HCT116 (cell line): ENCODE results near the gene FNDC8. TPM values are rescaled to one million over a fixed set of nuclear protein-coding genes. Genes with fewer than 3 reads are reported as not detected.

Experiments
- ATAC-seq: fragments of 200-7000 bp; cut with Tn5 transposase; 2 replicates; pipeline ENCODE4 v1.9.1; 2020; ENCODE audit warnings: mild to moderate bottlenecking, moderate library complexity
- BruUV-seq: library from RNA; stranded (reverse); fragments of 400-500 nt; replicated peaks from 2 replicates; lab custom pipeline; 2021; lab: Mats Ljungman, UMichigan
- CTCF ChIA-PET: fragments of 300-600 bp; sonication (Branson Sonifier 250); formaldehyde crosslinking; loops from one replicate; lab custom pipeline; 2021; ENCODE audit warnings: antibody characterized with exemption; lab: Charles Lee
- POLR2A ChIA-PET: fragments of 300-600, 350-600 bp; sonication (Branson Sonifier 250); formaldehyde crosslinking; loops from one replicate; lab custom pipeline; 2021; ENCODE audit warnings: antibody characterized with exemption; lab: Charles Lee
- RAD21 ChIA-PET, 2 experiments: fragments of 300-600 bp; sonication (Branson Sonifier 250); formaldehyde crosslinking; loops; one replicate each; lab custom pipeline; 2023; ENCODE audit warnings: low total read pairs in 2 of 2; ENCODE audit not compliant: uncharacterized antibody in 2 of 2, unreplicated experiment in 2 of 2, low non-redundant PET in 1 of 2; lab: Charles Lee
- DNase-seq: peaks from one replicate; pipeline ENCODE4 v3.0.0-alpha.2; 2010; ENCODE audit warnings: low read depth, low spot score
- H2AFZ ChIP-seq: fragments of 200-600 bp; shearing (Covaris generic), sonication (generic); 2 replicates; pipeline ENCODE4 v1.6.1; 2017; ENCODE audit warnings: low read depth, mixed run types, mixed read lengths, antibody characterized with exemption, low read length; ENCODE audit not compliant: poor library complexity, severe bottlenecking
- H3K27ac ChIP-seq: 2 replicates; pipeline ENCODE4 v1.5.1; 2012; ENCODE audit warnings: low read depth, low read length
- H3K27me3 ChIP-seq: fragments of 200-600 bp; sonication (generic); 2 replicates; pipeline ENCODE4 v1.6.1; 2016; ENCODE audit warnings: mixed run types, low read length, mixed read lengths; ENCODE audit not compliant: insufficient read depth
- H3K36me3 ChIP-seq, 2 experiments: fragments of 200-500 bp in 1 of 2; fragments of 200-600 bp in 1 of 2; sonication (Bioruptor generic) in 1 of 2; sonication (generic) in 1 of 2; 2 replicates each; pipeline versions ENCODE4 v1.5.1 to v1.6.1; 2014 to 2016; ENCODE audit warnings: low read length in 2 of 2, inconsistent platforms in 1 of 2, mixed read lengths in 1 of 2, mixed run types in 1 of 2; ENCODE audit not compliant: insufficient read depth in 2 of 2, control insufficient read depth in 1 of 2
- H3K4me1 ChIP-seq, 2 experiments: fragments of 200-600 bp in 1 of 2; sonication (generic) in 1 of 2; 2 replicates each; pipeline versions ENCODE4 v1.5.1 to v1.6.1; 2012 to 2017; ENCODE audit warnings: low read length in 2 of 2, inconsistent platforms in 1 of 2, mild to moderate bottlenecking in 1 of 2, mixed read lengths in 1 of 2, mixed run types in 1 of 2, moderate library complexity in 1 of 2; ENCODE audit not compliant: insufficient read depth in 2 of 2, control insufficient read depth in 1 of 2
- H3K4me2 ChIP-seq: fragments of 200-600 bp; sonication (generic); 2 replicates; pipeline ENCODE4 v1.6.1; 2017; ENCODE audit warnings: mixed run types, low read length, mixed read lengths
- H3K4me3 ChIP-seq, 2 experiments: fragments of 200-600 bp in 1 of 2; sonication (generic) in 1 of 2; replicated peaks in 1 of 2; 2 replicates each; pipeline ENCODE4 v1.5.1; 2011 to 2016; ENCODE audit warnings: low read length in 2 of 2, control low read depth in 1 of 2, low read depth in 1 of 2, mild to moderate bottlenecking in 1 of 2, mixed read lengths in 1 of 2, mixed run types in 1 of 2
- H3K79me2 ChIP-seq: fragments of 200-600 bp; sonication (generic); 2 replicates; pipeline ENCODE4 v1.6.1; 2017; ENCODE audit warnings: mild to moderate bottlenecking, mixed run types, low read length, moderate library complexity, mixed read lengths; ENCODE audit not compliant: insufficient read depth
- H3K9ac ChIP-seq: fragments of 200-600 bp; sonication (generic); 2 replicates; pipeline ENCODE4 v1.6.1; 2016; ENCODE audit warnings: low read length, mixed read lengths
- H3K9me2 ChIP-seq: fragments of 200-600 bp; sonication (generic), shearing (Covaris generic); 2 replicates; pipeline ENCODE4 v1.6.1; 2017; ENCODE audit warnings: mixed run types, mild to moderate bottlenecking, moderate library complexity; ENCODE audit not compliant: insufficient read depth
- H3K9me3 ChIP-seq, 2 experiments: fragments of 200-500 bp in 1 of 2; fragments of 200-600 bp in 1 of 2; sonication (Bioruptor generic) in 1 of 2; sonication (generic) in 1 of 2; 2 replicates each; pipeline ENCODE4 v1.6.1; 2014 to 2017; ENCODE audit warnings: low read length in 2 of 2, mixed read lengths in 2 of 2, inconsistent platforms in 1 of 2, low read depth in 1 of 2, mild to moderate bottlenecking in 1 of 2, mixed run types in 1 of 2, moderate library complexity in 1 of 2; ENCODE audit not compliant: control insufficient read depth in 1 of 2, insufficient read depth in 1 of 2
- H4K20me1 ChIP-seq: fragments of 200-600 bp; sonication (generic), shearing (Covaris generic); 2 replicates; pipeline ENCODE4 v1.6.1; 2017; ENCODE audit warnings: mixed run types, mild to moderate bottlenecking, moderate library complexity; ENCODE audit not compliant: insufficient read depth
- CBX3 ChIP-seq: IDR thresholded peaks from 2 replicates; pipeline ENCODE4 v1.6.1; 2012; ENCODE audit warnings: low read depth
- CEBPB ChIP-seq: IDR thresholded peaks from 2 replicates; pipeline ENCODE4 v1.6.1; 2012; ENCODE audit warnings: low read depth
- EZH2phosphoT487 ChIP-seq: fragments of 200-600 bp; IDR thresholded peaks from 2 replicates; pipeline ENCODE4 v1.6.1; 2018; ENCODE audit warnings: antibody characterized with exemption, borderline replicate concordance
- FOSL1 ChIP-seq: IDR thresholded peaks from 2 replicates; pipeline ENCODE4 v1.6.1; 2012; ENCODE audit warnings: low read depth
- JUND ChIP-seq: IDR thresholded peaks from 2 replicates; pipeline ENCODE4 v1.6.1; 2012
- POLR2A ChIP-seq: IDR thresholded peaks from 2 replicates; pipeline ENCODE4 v1.7.0; 2011; ENCODE audit warnings: borderline replicate concordance; ENCODE audit not compliant: insufficient read depth, insufficient read length; ENCODE audit errors: extremely low read depth
- POLR2AphosphoS5 ChIP-seq: IDR thresholded peaks from 2 replicates; pipeline ENCODE4 v1.6.1; 2011; ENCODE audit warnings: mild to moderate bottlenecking, low read depth, low read length, moderate library complexity
- RAD21 ChIP-seq: IDR thresholded peaks from 2 replicates; pipeline ENCODE4 v1.6.1; 2012; ENCODE audit warnings: low read depth, mild to moderate bottlenecking
- SIN3A ChIP-seq: IDR thresholded peaks from 2 replicates; pipeline ENCODE4 v1.6.1; 2012; ENCODE audit warnings: low read depth
- SP1 ChIP-seq: IDR thresholded peaks from 2 replicates; pipeline ENCODE4 v1.6.1; 2012; ENCODE audit warnings: low read depth
- SRF ChIP-seq: IDR thresholded peaks from 2 replicates; pipeline ENCODE4 v1.6.1; 2012; ENCODE audit warnings: low read depth
- TCF7L2 ChIP-seq: IDR thresholded peaks from 2 replicates; pipeline ENCODE4 v1.7.0; 2011; ENCODE audit warnings: borderline replicate concordance, inconsistent platforms; ENCODE audit not compliant: insufficient read depth, insufficient read length; ENCODE audit errors: extremely low read depth
- ZFX ChIP-seq: fragments of 450-650 bp; IDR thresholded peaks from 2 replicates; pipeline ENCODE4 v1.6.1; 2017
- intact Hi-C: fragments of 100-400 bp; cut with micrococcal nuclease; formaldehyde crosslinking; loops from 2 replicates; pipeline ENCODE4 v1.10.0; 2022
- total RNA-seq: library from RNA; stranded (reverse); gene quantifications from one replicate; pipeline ENCODE4 v1.2.1, GENCODE V29; 2021; ENCODE audit not compliant: unreplicated experiment
- TF ChIP-seq, protein P1 (sequence below): IDR thresholded peaks from 2 replicates; pipeline ENCODE4 v1.6.1; 2011; ENCODE audit warnings: mild to moderate bottlenecking, low read length, moderate library complexity; ENCODE audit not compliant: insufficient replicate concordance; ENCODE audit errors: extremely low read depth
- TF ChIP-seq, protein P2 (sequence below): IDR thresholded peaks from 2 replicates; pipeline ENCODE4 v1.6.1; 2012

The FNDC8 gene
- total RNA-seq, 1 experiment from 2014 or later = not detected

DNA sequence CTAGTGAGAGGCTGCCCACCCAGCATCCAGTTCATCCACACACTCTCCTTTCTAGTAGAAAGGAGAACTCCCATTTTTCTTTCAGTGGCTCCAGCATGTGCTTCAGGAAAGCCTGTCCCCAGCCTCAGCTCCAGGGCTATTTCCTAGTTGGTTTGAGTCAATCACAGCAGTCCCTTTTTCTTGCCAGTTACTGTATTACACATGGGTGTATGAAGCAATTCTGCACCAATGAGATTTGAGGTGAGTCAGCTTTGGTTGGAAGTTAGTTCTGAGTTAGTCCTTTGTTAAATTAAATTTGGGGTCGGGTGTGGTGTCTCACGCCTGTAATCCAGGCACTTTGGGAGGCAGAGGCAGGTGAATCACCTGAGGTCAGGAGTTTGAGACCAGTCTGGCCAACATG is 26.5 kb upstream of the FNDC8 start:
- ATAC-seq (peak; percentile 92), DNase-seq (peak; percentile 89)
- RAD21 ChIA-PET = no interaction called here
- H3K9me3 ChIP-seq = no peaks in the 10 kb centered on the region
- H3K9me2 ChIP-seq = no peaks in the 10 kb centered on the region
- peak overlapping the region; percentile 63 for H3K4me2 ChIP-seq
- H3K9ac ChIP-seq = peak overlapping the region; percentile 59
- no TSS peak for BruUV-seq
- H4K20me1 ChIP-seq = no peaks in the 10 kb centered on the region
- H3K36me3 ChIP-seq = peaks cover 0 to 5% of the 10 kb centered on the region in 2 experiments; a peak in 2 of 4 replicates
- intact Hi-C loops = no loop called here
- CTCF ChIA-PET = interaction anchor here (0.8 kb wide), 1 partner anchor 9 kb away, joined by 4 read pairs; no protein-coding TSS in a partner anchor
- H3K4me3 ChIP-seq = peak overlapping the region in 1 of 2 experiments; percentile 10; a peak in 1 of 4 replicates
- peaks cover 18 to 25% of the 10 kb centered on the region in 2 experiments for H3K4me1 ChIP-seq
- no peaks in the 10 kb centered on the region for H3K27me3 ChIP-seq
- H2AFZ ChIP-seq = no peak overlapping the region
- TF ChIP-seq POLR2A (no peak), SIN3A (peak; percentile 70; the same call in 1 of the 2 replicates), JUND (peak; percentile 71), CEBPB (peak; percentile 97), POLR2AphosphoS5 (peak; percentile 42; the same call in 1 of the 2 replicates), TCF7L2 (no peak), RAD21 (peak; percentile 17; the same call in 1 of the 2 replicates), EZH2phosphoT487 (no peak), FOSL1 (peak; percentile 71), ZFX (no peak), CBX3 (0 out of 2 replicates have a peak, but pooled peaks have one; percentile 31), SRF (no peak; the same call in 1 of the 2 replicates), SP1 (peak; percentile 68)
- TF ChIP-seq, protein P1, sequence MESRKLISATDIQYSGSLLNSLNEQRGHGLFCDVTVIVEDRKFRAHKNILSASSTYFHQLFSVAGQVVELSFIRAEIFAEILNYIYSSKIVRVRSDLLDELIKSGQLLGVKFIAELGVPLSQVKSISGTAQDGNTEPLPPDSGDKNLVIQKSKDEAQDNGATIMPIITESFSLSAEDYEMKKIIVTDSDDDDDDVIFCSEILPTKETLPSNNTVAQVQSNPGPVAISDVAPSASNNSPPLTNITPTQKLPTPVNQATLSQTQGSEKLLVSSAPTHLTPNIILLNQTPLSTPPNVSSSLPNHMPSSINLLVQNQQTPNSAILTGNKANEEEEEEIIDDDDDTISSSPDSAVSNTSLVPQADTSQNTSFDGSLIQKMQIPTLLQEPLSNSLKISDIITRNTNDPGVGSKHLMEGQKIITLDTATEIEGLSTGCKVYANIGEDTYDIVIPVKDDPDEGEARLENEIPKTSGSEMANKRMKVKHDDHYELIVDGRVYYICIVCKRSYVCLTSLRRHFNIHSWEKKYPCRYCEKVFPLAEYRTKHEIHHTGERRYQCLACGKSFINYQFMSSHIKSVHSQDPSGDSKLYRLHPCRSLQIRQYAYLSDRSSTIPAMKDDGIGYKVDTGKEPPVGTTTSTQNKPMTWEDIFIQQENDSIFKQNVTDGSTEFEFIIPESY = no peak
- TF ChIP-seq, protein P2, sequence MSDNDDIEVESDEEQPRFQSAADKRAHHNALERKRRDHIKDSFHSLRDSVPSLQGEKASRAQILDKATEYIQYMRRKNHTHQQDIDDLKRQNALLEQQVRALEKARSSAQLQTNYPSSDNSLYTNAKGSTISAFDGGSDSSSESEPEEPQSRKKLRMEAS = peak; percentile 61
- POLR2A ChIA-PET = interaction anchor here (0.7 to 1.3 kb wide), 4 partner anchors 12 to 36 kb away, joined by 3 to 7 read pairs (median 4); no protein-coding TSS in a partner anchor
- no peaks in the 10 kb centered on the region for H3K79me2 ChIP-seq
- H3K27ac ChIP-seq = peak overlapping the region; percentile 51
